OCI-LY3 (cell line): ENCODE results near the gene FBXO45.

Experiments
- CTCF ChIP-seq: fragments of 200-600, 300-600 bp; sonication (generic); IDR thresholded peaks from 2 replicates; pipeline ENCODE4 v1.5.1; 2014; ENCODE audit warnings: antibody characterized with exemption, low read length, low read depth
- EZH2phosphoT487 ChIP-seq: fragments of 200-600 bp; shearing (Covaris generic); IDR thresholded peaks from 2 replicates; pipeline ENCODE4 v1.6.1; 2018; ENCODE audit warnings: antibody characterized with exemption, mixed run types, low read depth

- TF ChIP-seq CTCF (no peak), EZH2phosphoT487 (no peak)
These were observed 8.6 kb upstream of the FBXO45 start for GRCh38 chr3:196559826-196560225.
